HG03045 (cell line): ENCODE data around the gene ZBTB7B.

Source experiments
- ATAC-seq: cut with Tn5 transposase; IDR thresholded peaks from one replicate; pipeline ENCODE4 v1.9.1; 2021; ENCODE audit warnings: mild to moderate bottlenecking, moderate library complexity; ENCODE audit not compliant: unreplicated experiment

The ZBTB7B gene

DNA sequence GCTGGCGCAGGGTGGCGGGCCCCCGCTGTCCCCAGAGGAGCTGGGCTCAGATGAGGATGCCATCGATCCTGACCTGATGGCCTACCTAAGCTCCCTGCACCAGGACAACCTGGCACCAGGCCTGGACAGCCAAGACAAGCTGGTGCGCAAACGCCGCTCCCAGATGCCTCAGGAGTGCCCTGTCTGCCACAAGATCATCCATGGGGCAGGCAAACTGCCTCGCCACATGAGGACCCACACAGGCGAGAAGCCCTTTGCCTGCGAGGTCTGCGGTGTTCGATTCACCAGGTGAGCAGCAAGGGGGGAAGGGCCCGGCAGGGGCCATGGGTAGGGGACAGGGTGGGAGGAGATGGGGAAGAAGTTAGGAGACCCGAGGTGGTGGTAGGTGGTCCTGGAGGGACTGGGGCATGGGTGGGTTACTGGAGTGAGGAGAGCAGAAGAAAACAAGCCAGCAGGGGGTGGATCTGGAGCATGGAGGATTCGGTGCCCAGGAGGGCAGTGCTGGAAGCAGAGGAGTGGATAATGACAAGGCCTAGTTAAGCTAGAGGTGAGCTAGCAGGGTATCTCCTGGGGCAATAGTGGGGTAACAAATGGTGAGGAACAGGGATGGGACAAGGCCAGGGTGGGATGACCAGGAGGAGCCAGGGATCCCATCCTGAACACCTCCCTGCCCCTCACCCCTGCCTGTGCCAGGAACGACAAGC, 13.1 kb downstream of the ZBTB7B start:
- no peak for ATAC-seq

DNA sequence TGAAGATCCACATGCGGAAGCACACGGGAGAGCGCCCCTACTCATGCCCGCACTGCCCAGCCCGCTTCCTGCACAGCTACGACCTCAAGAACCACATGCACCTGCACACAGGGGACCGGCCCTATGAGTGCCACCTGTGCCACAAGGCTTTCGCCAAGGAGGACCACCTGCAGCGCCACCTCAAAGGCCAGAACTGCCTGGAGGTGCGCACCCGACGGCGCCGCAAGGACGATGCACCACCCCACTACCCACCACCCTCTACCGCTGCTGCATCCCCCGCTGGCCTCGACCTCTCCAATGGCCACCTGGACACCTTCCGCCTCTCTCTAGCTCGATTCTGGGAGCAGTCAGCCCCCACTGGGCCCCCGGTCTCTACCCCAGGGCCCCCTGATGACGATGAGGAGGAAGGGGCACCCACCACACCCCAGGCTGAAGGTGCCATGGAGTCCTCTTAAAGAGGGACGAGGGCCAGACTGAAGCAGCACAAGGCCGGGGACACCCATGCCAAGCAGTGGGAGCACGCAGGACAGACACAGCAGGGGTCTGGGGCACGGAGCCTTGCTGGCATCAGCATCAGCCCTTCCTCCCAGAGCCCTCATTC, 13.7 kb downstream of the ZBTB7B start:
- ATAC-seq: no peak

DNA sequence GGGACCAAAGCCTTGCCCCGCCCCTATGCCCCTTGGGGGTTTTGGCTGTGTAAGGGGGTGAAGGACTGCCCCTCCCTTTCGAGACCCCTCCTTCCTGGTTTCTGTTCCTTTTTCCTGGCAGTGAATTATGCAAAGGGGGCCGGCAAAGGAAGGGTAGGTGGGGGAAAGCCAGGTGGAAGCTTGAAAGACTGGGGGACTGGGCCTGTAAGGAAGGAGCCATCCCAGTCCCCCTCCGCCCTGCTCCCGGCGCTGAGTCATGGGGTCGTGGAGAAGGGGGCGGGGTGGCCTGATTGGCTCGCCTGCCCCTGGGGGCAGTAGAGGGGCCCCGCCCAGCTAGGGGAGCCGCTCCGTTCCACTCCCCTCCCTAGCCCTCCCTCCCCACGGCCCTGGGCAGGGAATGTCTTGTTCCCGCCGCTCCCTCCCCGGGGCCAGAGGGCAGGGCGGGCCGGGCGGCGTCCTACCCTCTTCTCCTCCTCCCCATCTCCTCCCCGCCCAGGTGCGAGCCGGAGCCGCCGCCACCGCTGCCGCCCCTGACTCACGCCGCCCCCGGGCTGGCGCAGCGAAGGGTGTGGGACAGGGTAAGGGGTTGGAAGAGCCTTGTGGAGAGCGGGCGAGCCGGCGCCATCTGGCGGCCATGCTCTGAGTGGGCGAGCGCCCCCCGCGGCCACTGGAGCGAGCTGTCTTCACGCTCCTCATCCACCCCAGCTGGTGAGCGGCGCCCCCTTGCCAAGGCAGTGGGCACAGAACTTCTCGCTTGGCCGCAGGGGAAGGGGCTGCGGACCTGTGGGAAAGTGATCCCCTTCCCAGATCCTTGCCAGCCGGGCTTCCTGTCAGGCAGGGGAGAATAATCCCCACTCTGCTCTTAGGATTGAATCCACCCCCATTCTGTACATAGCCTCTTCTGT, 14.7 kb downstream of the ZBTB7B start:
- peak; percentile 76 for ATAC-seq

DNA sequence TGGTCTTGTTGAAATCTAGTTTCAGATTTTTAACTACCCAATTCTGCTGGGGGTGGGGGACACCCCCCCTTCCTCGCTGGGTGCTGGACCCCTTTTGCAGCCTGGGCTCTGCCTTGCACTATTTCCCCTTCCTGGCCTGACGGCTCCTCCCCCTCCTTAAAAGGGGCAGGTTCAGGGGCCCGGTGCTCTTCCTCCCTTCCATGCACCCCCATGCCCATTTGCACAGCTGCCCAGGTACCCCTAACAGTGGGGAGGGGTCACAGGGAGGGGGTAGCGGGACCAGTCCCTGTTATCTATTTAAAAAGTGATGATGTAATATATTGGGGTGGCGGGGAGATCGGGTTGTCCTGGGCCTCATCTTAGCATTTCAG, 15.3 kb downstream of the ZBTB7B start:
- ATAC-seq: peak; percentile 17

DNA sequence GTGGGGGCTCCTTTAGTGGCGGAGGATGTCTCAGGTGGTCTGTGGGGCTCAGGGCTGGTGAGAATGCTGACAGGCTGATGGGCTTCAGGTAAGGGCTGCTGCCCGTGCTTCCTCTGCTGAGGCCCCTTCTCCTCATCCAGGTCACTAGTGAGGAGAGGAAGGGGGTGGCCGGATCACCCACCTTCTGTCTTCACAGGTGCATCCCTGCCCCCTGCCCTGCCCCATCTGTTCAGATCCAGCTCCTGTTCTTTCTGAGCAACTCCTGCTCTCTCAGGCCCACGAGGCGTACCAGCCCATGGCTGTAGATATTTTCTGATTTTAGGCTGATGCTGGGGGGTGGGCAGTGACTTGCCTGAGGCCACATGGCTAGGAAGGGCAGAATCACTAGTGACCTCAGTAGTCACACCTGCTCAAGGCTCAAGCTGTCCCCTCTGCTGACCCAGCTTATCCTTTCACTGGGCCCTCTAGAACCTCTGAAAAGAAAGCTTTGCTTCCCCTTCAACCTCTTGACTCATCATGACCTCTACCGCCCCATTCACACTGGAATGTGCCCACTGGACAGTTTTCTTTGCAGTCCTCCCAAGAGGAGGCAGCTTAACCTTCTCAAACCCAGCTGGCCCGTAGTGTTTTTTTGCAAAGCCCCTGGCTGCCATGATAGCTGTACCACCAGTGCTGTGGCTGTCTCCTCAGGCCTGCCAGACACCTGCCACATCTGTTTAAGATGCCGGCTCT, 16.2 kb downstream of the ZBTB7B start:
- ATAC-seq: no peak

DNA sequence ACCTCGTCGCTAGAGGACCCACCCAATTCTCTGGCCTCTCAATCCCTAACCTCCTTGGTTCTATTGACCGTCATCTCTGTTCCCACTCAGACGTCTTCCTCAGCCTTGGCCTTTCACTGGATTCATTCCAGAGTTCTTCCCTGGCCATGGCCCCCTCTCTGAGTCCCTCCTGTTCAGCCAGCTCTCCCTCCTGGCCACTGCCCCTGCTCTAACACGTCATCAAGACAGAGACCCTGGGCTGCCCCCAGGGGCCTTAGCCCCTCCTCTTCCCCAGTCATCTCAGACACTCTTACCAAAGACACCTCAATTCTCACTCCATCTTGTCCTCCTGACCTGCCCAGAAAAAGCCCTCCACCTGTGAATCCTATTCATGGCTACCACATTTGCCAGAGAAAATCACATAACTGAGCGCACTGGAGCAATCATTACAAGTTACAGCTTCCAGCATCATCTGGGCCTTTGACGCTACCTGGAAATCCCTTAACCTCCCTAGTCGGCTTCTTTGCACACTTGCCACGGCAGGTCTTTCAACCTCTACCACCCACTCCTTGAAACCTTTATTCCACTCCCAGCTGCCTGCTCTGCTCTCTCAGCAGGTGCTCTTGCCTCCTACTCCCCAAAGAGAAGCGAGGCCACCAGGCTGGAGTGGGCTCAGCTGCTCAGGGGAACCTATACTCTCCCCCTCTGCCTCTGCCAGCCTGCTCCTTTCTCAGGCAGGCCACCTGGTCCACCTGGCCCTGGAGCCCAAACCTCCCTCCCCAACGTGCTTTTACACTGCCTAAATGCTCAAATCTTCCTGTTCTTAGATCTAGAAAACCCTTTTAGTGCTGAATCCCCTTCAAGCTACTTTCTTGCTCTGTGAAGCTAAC, 17.0 kb downstream of the ZBTB7B start:
- ATAC-seq: no peak

DNA sequence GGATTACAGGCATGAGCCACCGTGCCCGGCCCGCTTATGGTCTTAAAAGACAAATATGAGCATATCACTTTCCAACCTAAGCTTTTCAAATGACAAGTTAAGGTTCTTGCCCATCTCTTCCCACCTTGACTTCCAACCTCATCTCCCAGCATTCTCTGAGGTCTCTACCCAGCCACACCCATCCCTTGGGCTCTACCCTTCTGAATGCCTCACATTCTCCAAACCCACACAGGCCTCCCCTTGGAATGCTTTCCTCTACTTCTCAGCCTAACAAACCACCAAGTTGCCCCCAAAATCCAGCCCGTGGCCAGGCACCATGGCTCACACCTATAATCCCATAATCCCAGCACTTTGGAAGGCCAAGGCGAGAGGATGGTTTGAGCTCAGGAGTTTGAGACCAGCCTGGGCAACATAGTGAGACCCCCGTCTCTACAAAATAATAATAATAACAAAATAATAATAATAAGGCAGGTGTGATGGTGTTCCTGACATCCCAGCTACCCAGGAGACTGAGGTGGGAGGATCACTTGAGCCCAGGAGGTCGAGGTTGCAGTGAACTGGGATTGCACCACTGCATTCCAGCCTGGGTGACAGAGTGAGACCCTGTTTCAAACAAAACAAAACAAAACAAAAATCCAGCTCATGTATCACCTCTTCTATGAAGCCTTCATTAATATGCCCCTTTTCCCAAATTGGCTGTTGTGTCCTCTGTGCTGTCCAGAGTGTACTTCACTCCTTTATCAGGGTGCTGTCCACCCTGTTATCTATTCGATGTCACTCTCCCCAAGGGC, 19.7 kb downstream of the ZBTB7B start:
- no peak for ATAC-seq

DNA sequence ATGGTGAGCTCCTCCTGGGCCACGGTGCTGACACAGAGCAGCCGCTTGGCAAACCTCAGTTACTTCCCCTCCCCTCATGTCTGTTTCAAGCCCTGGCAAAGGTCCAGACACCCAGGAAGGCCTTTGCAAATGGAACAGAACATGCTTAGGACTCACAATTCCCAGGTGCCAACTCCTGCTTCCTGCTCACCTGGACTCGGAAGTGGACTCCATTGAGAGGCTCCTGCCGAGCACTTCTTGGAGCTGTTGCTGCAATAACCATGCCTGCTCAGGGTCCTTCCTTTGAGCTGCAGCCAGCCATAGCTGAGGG, 20.3 kb downstream of the ZBTB7B start:
- no peak for ATAC-seq

DNA sequence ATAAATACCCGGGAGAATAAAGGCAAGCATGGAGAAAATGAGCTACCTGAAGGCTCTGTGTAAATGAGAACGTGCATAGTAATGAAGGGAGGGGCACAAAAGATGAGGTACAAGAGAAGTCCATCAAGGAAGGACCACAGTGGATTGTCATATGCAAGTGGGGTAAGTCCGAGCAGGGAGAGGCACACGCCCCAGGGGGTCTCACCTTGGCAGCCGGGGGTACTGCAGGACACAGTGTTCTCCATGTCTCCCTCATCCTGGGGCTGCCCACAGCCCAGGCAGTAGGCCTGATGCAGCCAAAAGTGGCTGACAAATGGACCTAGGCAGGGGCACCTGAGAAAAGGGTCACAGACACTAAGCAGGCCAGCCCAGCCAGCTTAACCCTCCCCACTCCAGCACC, 21.0 kb downstream of the ZBTB7B start:
- ATAC-seq: no peak

DNA sequence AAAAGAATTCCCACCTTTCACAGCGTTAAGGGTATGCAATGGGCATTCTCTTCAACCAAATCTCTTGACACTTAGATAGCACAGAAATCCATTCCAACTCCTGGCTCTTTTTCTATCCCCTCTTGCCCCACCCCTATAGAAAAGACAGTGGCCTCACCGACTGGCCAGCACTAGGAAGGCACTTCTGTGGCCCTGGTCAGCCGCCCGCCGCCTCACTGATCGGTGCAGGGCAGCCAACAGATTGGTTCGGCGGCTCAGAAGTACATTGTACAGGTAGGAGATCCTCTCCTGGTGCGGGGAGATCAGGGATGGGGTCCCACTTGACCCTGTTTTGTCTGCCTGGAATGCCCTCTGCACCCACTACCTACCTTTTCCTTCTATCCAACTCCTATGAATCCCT, 21.7 kb downstream of the ZBTB7B start:
- ATAC-seq: no peak

DNA sequence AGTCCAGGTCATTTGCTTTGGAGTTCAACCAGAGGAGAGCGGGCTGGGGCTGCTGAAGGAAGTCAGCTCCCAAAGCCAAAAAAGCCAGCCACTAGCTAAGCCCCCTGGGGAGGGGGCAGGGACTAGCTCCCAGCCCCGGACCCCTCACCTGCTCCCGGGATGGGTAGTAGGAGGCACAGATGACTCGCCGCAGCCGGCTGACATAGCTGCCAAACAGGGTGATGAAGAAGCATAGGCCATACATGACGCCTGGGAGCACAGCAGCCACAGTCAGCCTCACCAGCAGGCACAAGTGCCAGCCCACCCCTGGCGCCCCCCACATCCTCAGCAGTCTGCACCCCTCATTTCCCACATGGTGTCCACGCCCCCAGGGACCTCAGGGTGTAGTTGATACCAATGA, 23.6 kb downstream of the ZBTB7B start:
- no peak for ATAC-seq

DNA sequence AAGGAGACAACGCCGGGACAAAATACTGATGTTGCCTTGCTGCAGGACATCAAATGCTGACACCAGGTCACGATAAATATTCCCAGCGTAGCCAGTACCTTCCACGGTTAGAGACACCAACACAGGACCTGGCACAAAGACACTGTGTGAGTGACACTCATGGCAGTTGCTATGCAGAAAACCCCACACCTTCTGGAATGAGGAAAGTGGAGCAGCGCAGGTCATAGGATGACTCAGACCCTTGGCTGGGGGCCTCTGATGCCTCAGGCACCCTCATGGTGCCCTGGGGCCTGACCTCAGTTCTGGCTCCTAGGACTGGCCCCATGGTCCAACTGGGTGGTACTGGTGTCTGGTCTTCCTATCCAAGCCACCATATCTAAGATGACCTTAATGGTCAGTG, 24.0 kb downstream of the ZBTB7B start:
- ATAC-seq: no peak

DNA sequence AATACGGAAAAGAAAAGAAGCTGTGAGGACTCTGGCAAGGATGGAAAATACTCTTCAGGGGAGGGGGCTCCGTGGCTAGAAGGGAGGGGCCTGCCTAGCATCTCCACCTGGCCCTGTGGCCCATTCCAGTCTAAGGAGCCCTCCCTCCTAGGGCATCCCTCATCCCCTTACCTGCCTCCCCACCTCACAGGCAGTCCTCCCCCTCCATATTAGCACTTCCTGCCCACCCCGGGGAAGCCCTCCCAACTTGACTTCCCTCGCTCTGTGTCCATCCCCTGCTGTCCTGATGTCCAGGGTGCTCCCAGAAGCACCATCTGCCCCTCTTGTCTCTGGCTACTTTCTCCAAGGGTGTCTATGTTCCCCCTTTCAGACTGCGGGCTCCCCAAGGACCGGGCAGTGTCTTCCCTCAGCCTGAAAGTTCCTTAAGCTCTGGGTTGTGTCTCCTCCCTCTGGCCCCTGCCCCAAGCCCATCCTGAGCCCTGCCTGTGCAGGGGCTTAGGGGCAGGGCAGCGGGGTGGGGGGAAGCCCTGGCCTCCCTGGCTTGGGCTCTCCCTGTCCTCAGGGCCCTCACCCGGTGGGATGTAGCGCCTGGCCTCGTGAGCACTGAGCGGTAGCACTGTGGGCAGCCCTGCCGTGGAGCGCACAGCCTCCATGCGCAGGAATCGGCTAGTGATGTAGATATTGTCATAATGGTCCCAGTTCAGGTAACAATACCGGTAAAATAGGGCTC, 27.1 kb downstream of the ZBTB7B start:
- ATAC-seq: no peak

DNA sequence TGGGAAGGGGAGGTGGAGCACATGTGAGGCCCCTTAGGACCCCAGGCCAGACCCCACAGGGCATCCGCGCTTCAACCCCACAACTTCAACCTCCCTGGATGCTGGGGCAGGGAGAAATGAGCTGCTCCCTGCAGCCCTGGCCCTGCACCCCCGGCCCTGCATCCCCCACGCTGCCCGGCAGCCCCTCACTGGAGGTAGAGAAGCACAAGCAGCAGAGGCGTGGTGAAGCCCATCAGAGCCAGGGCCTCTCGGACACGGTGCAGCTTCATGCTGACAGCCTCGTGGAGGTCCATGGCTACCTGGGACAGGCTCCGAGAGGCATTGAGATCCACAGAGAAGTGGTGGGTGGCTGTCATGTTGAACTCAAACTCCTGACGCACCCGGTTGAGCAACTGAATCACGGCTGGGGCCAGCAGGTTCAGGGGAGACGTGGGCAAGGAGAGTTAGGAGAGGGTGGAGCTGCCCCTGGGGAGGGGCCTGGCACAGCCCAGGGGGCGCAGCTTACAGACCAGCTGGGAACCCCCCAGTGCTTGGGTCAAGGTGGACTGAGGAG, 27.7 kb downstream of the ZBTB7B start:
- ATAC-seq: no peak

DNA sequence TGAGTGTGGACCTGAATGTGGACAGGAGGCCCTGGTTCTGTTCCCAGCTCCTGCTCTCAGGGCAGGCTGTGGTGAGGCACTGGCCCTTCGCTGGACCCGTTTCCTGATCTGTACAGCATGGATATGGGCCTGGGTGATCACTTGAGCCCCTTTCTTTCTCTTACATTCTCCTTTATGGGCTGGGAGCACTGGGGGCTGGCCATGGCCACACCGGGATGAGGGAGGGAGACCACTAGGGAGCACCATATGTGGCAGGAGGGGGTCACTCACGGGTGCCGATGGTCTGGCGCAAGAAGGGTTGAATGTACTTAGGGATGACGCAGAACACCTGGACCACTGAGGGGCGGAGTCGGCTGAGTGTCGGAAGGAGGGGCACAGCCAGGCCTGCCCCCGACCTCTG, 28.3 kb downstream of the ZBTB7B start:
- no peak for ATAC-seq

DNA sequence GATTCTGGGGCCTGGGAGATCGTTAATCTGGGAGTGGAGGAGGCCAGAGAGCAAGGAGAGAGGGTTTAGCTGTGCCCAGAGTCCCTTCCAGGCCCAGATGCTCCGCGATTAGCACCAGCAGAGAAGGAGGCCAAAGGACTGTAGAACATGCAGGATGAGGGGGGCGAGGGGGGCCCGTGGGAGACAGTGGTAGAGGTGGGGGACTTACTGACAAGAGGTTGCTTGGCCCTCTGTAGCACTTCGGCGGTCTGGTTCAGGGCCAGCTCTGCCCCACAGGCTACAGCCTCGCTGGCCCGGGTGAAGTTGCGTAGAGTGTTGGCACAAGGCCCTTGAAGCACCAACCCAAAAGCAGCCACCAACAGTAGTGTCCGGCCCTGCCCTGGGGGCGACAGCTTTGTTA, 30.3 kb downstream of the ZBTB7B start:
- no peak for ATAC-seq

DNA sequence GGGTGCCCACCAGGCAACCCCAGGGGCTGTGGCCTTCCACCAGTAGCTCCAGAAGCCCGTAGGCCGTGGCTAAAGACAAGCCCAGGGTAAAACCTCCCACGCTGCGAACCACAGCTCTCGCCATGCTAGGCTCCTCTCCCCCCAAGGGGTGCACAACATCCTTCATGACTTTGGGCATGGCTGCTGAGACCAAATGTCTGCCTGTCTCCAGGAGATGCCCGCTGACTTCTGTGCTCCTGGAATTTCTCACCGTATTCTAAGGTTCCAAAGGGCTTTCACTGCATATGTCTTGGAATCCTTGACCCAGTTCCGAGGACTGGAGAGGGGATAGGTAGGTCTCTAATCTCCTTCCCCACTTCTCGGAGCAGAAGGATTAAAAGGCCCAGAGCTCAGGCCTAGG, 30.9 kb downstream of the ZBTB7B start, which contains the start of the genes DCST1 and DCST2:
Gene DCST1, plus strand, starts transcription at position 301 of the 400 bp plus-strand sequence. CDS start 213 bp downstream, outside the sequence.
Gene DCST2, minus strand, starts transcription at position 258 of the 400 bp plus-strand sequence. Its CDS starts 80 bp downstream, at position 178.
- ATAC-seq: no peak
